ENCODE data around the gene NEAT1.

DNA sequence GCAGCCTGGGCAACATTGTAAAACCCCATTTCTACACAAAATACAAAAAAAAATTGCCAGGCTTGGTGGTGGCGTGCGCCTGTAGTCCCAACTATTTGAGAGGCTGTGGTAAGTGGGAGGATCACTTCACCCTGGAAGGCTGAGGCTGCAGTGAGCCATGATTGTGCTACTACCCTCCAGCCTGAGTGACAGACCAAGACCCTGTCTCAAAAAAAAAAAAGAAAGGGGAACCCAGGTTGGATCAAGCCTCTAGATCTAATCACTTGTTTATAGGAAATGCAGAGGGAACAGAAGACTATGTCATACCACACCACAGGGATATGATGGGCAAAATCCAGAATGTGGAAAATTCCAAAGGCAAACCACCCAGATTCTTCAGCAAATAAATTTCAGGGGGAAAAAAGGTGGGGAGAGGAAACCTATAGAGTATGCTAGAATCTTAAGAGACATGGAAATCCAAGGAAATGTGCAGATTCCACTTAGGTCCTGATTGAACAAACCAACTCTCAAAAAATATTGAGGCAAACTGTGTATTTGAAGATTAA is 59.8 kb downstream of the NEAT1 start:
- no peak for TF ChIP-seq HDGF (IDR thresholded peaks at IDR 0.05; ENCODE audit: borderline replicate concordance)
- TF ChIP-seq, protein P1, sequence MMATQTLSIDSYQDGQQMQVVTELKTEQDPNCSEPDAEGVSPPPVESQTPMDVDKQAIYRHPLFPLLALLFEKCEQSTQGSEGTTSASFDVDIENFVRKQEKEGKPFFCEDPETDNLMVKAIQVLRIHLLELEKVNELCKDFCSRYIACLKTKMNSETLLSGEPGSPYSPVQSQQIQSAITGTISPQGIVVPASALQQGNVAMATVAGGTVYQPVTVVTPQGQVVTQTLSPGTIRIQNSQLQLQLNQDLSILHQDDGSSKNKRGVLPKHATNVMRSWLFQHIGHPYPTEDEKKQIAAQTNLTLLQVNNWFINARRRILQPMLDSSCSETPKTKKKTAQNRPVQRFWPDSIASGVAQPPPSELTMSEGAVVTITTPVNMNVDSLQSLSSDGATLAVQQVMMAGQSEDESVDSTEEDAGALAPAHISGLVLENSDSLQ (IDR thresholded peaks at IDR 0.05) = no peak; the same call in 1 of the 2 replicates
- no peak for TF ChIP-seq ARNT (IDR thresholded peaks at IDR 0.05)
- no peak for TF ChIP-seq ELF4 (IDR thresholded peaks at IDR 0.05)

Data from HEK293T (cell line).